ENCODE measurements around the gene PSAT1. TPM values are rescaled to one million over a fixed set of nuclear protein-coding genes. Genes with fewer than 3 reads are reported as not detected.

PSAT1 gene
- total RNA-seq, 1 donor from 2014 or later = 46.1 TPM

GRCh38 chr9:78351816-78352215 lies 54.9 kb downstream of the PSAT1 start:
- no peak for DNase-seq (ENCODE audit: low read depth)
- TF ChIP-seq, protein P1, sequence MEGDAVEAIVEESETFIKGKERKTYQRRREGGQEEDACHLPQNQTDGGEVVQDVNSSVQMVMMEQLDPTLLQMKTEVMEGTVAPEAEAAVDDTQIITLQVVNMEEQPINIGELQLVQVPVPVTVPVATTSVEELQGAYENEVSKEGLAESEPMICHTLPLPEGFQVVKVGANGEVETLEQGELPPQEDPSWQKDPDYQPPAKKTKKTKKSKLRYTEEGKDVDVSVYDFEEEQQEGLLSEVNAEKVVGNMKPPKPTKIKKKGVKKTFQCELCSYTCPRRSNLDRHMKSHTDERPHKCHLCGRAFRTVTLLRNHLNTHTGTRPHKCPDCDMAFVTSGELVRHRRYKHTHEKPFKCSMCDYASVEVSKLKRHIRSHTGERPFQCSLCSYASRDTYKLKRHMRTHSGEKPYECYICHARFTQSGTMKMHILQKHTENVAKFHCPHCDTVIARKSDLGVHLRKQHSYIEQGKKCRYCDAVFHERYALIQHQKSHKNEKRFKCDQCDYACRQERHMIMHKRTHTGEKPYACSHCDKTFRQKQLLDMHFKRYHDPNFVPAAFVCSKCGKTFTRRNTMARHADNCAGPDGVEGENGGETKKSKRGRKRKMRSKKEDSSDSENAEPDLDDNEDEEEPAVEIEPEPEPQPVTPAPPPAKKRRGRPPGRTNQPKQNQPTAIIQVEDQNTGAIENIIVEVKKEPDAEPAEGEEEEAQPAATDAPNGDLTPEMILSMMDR (conservative IDR thresholded peaks at IDR 0.05; ENCODE audit: low read depth, low read length) = no peak

DNA sequence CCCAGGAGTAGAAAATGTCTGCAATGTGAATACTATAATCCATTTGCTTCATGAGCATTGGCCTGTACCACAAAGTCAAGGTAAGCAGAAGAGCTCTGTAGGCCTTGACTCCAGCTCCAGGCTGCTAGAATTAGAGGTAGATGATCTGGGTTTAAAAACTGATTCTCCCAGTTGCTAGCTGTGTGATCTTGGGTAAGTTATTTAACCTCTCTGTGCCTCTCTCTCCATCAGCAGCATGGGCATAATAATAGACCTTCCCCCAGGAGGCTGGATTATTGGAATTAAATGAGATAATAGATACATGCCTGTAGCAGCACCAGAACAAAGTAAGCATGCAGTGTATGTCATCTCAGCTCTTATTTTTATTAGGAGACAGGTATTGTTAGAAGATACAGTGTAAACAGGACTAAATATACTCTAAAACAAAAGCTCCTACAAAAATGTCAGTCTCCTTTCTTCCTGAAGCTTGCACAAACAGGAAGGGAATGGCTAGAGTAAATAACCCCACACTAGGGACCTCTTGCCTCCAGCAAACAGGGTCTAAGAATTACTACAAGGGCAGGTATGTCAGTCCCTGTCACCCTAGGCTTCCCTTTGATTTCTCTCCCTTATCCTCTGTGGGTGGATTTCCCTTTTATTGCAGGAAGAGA lies 57.5 kb downstream of the PSAT1 start:
- no peak overlapping the region for H3K4me3 ChIP-seq (ENCODE audit: low read depth, low read length)
- TF ChIP-seq, protein P1 (conservative IDR thresholded peaks at IDR 0.05; ENCODE audit: low read depth, low read length) = no peak
- DNase-seq (ENCODE audit: low read depth) = no peak

More at GRCh38 chr9:78351816-78352215, 54.9 kb downstream of the PSAT1 start:
- H3K4me3 ChIP-seq (ENCODE audit: low read depth, low read length) = no peak overlapping the region

DNA sequence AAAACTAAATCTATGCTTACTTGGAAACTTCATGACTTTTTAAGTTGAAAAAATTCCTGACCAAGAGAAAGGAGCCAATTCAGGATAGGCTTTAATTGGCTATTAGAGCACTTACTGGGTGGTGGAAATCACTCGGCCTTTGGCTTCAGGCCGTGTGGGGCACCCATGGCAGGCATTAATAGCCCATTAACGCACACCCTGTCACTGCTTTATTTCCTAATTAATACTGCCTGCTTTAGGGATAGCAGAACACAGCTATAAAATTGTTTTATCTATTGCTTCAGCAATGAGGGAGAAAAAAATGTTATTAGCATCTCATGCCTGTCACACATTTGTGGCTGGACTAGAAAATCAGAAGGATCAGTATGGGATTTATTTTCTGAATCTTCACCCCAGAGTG lies 58.1 kb downstream of the PSAT1 start:
- TF ChIP-seq, protein P1 (conservative IDR thresholded peaks at IDR 0.05; ENCODE audit: low read depth, low read length) = no peak

DNA sequence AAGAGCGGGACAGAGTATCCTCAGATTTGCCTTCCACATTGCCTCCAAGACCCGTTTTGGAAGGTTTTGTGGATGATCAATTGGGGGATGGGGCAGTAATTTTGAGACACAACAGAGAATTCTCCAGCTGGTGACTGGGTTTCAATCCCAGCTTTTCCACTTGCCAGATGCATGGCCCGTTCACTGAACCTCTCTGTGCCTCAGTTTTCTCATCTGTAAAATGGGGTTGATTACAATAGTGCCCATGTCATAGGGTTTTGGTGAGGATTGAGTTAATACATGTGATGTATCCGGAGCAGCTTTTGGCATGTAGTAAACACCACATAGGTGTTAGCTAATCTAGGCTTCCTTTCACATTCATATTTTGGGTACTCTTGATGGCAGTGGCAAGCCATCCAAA lies 59.7 kb downstream of the PSAT1 start:
- no peak overlapping the region for H3K4me3 ChIP-seq (ENCODE audit: low read depth, low read length)
- TF ChIP-seq, protein P1 (conservative IDR thresholded peaks at IDR 0.05; ENCODE audit: low read depth, low read length) = no peak
- DNase-seq (ENCODE audit: low read depth) = no peak

More for the DNA sequence above, 58.1 kb downstream of the PSAT1 start:
- H3K4me3 ChIP-seq (ENCODE audit: low read depth, low read length) = no peak overlapping the region
- DNase-seq (ENCODE audit: low read depth) = no peak

DNA sequence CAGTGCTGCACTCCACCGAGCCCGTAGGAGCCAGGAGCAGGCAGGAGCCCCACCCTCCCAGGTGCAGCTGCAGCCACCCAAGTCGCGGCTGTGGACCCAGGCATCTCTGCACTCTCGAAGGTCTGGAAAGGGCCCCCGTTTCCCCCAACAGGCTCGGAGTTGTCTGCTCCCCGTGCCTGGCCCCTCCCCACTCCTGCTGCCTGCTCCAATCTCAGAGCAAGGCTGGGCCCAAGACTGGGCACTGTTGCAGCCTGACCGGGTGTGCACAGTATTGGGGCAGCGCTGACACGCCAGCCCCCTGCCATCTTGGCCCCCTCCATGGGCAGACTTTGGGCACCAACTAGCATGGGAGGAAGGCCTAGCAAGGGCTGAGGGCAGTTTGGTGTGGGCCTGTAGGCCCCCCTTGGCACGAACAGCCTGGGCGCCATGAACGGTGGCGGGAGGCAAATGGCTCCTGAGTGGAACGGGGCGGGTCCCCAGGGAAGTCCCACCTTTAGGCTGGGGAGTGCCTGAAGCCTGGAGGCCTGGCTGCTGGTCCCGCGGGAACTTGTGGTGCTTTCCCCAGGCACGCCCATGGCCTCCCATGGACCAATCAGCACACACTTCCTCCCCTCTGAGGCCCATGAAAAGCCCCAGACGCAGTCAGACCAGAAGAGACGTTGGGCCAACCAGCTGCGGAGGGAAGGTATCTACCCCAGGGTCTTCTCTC lies 60.4 kb downstream of the PSAT1 start:
- H3K4me3 ChIP-seq (ENCODE audit: low read depth, low read length) = no peak overlapping the region
- TF ChIP-seq, protein P1 (conservative IDR thresholded peaks at IDR 0.05; ENCODE audit: low read depth, low read length) = no peak
- DNase-seq (ENCODE audit: low read depth) = no peak

DNA sequence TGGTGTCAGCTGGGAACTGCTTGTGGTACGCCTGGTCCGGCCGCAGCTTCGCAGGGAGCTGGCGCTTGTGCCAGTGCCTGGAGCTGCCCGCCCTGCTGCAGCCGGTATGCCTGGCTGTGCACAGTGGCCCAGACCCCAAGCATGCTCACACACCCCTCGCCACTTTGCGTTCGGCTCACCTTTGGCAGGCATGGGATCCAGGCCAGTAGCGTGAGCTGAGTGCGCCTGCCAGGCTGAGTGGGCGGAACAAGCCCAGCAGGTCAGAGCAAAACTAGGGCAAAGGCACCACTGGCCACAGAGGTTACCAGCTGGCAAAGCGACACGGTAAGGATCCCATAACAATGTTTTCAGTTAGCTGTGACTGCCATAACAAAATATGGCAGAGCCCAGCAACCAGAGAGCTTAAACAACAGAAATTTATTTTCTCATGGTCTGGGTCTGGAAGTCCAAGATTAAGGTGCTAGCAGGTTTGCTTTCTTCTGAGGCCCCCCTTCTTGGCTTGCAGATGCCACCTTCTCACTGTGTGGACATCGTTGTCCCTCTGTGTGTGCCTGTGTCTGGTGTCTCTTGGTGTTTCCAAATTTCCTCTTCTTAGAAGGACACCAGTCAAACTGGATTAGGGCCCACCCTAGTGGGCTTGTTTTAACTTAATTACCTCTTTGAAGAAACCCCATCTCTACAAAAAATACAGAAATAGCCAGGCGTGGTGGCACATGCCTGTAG lies 61.6 kb downstream of the PSAT1 start:
- no peak overlapping the region for H3K4me3 ChIP-seq (ENCODE audit: low read depth, low read length)
- TF ChIP-seq, protein P1 (conservative IDR thresholded peaks at IDR 0.05; ENCODE audit: low read depth, low read length) = no peak
- no peak for DNase-seq (ENCODE audit: low read depth)

Data from epithelial cell of proximal tubule (primary cell).